Caco-2 (cell line): ENCODE data around the gene TAF3. TPM values are rescaled to one million over a fixed set of nuclear protein-coding genes. Genes with fewer than 3 reads are reported as not detected.

Source experiments
- BruUV-seq: library from RNA; stranded (reverse); fragments of 400-500 nt; replicated peaks from 2 replicates; lab custom pipeline; 2021; lab: Mats Ljungman, UMichigan
- CTCF ChIA-PET: fragments of 300-600 bp; sonication (Branson Sonifier 250); formaldehyde crosslinking; loops from one replicate; lab custom pipeline; 2022; ENCODE audit warnings: antibody characterized with exemption; lab: Charles Lee
- POLR2A ChIA-PET: fragments of 300-600 bp; sonication (Branson Sonifier 250); formaldehyde crosslinking; loops from one replicate; lab custom pipeline; 2022; ENCODE audit warnings: antibody characterized with exemption; lab: Charles Lee
- DNase-seq, 2 experiments: peaks; one replicate each; pipeline versions ENCODE4 v3.0.0 to v3.0.0-alpha.2; 2020 to 2022
- H3K27me3 ChIP-seq: replicated peaks from 2 replicates; pipeline ENCODE4 v1.6.0; 2011; ENCODE audit warnings: low read length; ENCODE audit not compliant: control insufficient read depth, insufficient read depth
- H3K36me3 ChIP-seq: 2 replicates; pipeline ENCODE4 v1.5.1; 2011; ENCODE audit warnings: low read length; ENCODE audit not compliant: control insufficient read depth, insufficient read depth
- H3K4me1 ChIP-seq: fragments of 250-450 bp; sonication (Bioruptor Pico); 2 replicates; pipeline ENCODE4 v1.5.1; 2020; ENCODE audit warnings: mild to moderate bottlenecking
- H3K4me3 ChIP-seq: 2 replicates; pipeline ENCODE4 v1.5.1; 2011; ENCODE audit warnings: low read depth, mild to moderate bottlenecking, control low read depth, low read length
- H3K9me3 ChIP-seq: fragments of 250-450 bp; sonication (Bioruptor Pico); 2 replicates; pipeline ENCODE4 v1.5.1; 2020; ENCODE audit warnings: mild to moderate bottlenecking, moderate library complexity
- H3K27ac Mint-ChIP-seq: one replicate; pipeline ENCODE4 v1.8.0; 2022; ENCODE audit warnings: mixed read lengths; ENCODE audit not compliant: unreplicated experiment
- H3K27me3 Mint-ChIP-seq: one replicate; pipeline ENCODE4 v1.8.0; 2022; ENCODE audit warnings: mixed read lengths; ENCODE audit not compliant: insufficient read depth, unreplicated experiment
- H3K36me3 Mint-ChIP-seq: one replicate; pipeline ENCODE4 v1.8.0; 2022; ENCODE audit warnings: mild to moderate bottlenecking, mixed read lengths; ENCODE audit not compliant: insufficient read depth, unreplicated experiment
- H3K4me1 Mint-ChIP-seq: one replicate; pipeline ENCODE4 v1.8.0; 2022; ENCODE audit warnings: low read depth, mixed read lengths; ENCODE audit not compliant: unreplicated experiment
- H3K4me3 Mint-ChIP-seq: one replicate; pipeline ENCODE4 v1.8.0; 2022; ENCODE audit warnings: mild to moderate bottlenecking, moderate library complexity, mixed read lengths; ENCODE audit not compliant: unreplicated experiment
- H3K9me3 Mint-ChIP-seq: one replicate; pipeline ENCODE4 v1.8.0; 2022; ENCODE audit warnings: mixed read lengths; ENCODE audit not compliant: unreplicated experiment
- intact Hi-C: fragments of 100-400 bp; cut with micrococcal nuclease; formaldehyde crosslinking; loops from one replicate; pipeline ENCODE4 v1.10.0; 2022; ENCODE audit not compliant: unreplicated experiment
- total RNA-seq: library from RNA; stranded (reverse); gene quantifications from 2 replicates; pipeline ENCODE4 v1.2.3, GENCODE V29; 2022
- TF ChIP-seq, protein P1 (sequence below), 2 experiments: fragments of 200-600 bp in 1 of 2; IDR thresholded peaks; 1 replicate in 1 of 2; 2 replicates in 1 of 2; pipeline versions ENCODE4 v1.5.1 to v1.8.0; 2011 to 2022; ENCODE audit warnings: antibody characterized with exemption in 1 of 2, control low read depth in 1 of 2, inconsistent platforms in 1 of 2, low read depth in 1 of 2, low read length in 1 of 2, mild to moderate bottlenecking in 1 of 2, moderate library complexity in 1 of 2; ENCODE audit not compliant: insufficient read depth in 1 of 2, severe bottlenecking in 1 of 2, unreplicated experiment in 1 of 2

Gene TAF3
- total RNA-seq, 1 experiment from 2014 or later = 30.6 TPM

DNA sequence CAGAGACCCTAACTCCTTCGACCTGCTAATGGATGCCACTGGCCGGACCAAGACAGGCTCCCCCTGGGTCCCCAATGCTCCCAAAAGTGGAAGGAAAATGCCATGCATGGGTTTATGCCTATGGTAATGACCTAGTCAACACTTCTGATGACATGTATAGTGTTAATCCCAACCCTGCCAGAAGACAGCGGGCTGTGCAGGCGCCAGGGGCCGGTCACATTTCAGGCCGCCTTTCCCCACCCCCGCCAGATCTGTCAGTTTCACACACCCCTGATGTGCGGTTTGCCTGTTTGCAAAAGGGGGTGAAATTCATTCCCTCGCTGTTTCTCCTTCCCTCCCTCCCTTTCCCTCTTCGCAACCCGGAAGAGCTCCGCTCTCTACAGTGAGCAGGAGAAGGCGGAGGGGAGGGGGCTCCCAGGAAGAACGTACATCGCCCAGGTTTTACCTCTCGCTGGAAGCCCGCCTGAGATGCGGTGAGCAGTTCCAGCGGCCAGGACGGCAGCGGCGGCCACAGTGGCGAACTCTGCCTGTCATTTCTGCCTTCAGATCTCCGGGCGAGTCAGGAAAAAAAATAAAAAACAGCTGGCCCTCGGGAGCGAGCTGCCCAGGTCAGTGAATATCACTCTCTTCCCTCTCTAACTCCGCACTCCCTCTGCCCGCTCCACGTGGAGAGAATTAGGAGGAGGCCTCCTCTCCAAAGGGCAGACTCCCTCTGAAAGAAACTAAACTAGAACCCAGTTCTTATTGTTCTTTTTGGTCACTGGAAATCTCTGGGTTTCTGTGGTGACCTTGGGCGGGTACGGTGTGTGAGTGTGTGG is 226.8 kb downstream of the TAF3 start:
- no peaks in the 10 kb centered on the region for H3K27me3 ChIP-seq
- Mint-ChIP-seq H3K4me1 (peaks cover 28% of the 10 kb centered on the region), H3K4me3 (peak overlapping the region; percentile 76), H3K27me3 (no peaks in the 10 kb centered on the region), H3K36me3 (no peaks in the 10 kb centered on the region), H3K27ac (peak overlapping the region; percentile 65), H3K9me3 (no peaks in the 10 kb centered on the region)
- intact Hi-C loops = loop anchor here (1.0 to 5.0 kb wide), 3 partner anchors 8 to 518 kb away; no protein-coding TSS in a partner anchor
- peak overlapping the region; percentile 43 for H3K4me3 ChIP-seq
- CTCF ChIA-PET = interaction anchor here (1.0 to 1.1 kb wide), 2 partner anchors 8 to 520 kb away, joined by 3 to 4 read pairs; no protein-coding TSS in a partner anchor
- H3K4me1 ChIP-seq = peaks cover 24% of the 10 kb centered on the region
- DNase-seq = peak; percentile 71 to 74
- no peaks in the 10 kb centered on the region for H3K9me3 ChIP-seq
- TF ChIP-seq, protein P1, sequence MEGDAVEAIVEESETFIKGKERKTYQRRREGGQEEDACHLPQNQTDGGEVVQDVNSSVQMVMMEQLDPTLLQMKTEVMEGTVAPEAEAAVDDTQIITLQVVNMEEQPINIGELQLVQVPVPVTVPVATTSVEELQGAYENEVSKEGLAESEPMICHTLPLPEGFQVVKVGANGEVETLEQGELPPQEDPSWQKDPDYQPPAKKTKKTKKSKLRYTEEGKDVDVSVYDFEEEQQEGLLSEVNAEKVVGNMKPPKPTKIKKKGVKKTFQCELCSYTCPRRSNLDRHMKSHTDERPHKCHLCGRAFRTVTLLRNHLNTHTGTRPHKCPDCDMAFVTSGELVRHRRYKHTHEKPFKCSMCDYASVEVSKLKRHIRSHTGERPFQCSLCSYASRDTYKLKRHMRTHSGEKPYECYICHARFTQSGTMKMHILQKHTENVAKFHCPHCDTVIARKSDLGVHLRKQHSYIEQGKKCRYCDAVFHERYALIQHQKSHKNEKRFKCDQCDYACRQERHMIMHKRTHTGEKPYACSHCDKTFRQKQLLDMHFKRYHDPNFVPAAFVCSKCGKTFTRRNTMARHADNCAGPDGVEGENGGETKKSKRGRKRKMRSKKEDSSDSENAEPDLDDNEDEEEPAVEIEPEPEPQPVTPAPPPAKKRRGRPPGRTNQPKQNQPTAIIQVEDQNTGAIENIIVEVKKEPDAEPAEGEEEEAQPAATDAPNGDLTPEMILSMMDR (IDR thresholded peaks at IDR 0.05; ENCODE audit: insufficient read depth in 1 of 2, low read depth in 1 of 2, low read length in 1 of 2, severe bottlenecking in 1 of 2, unreplicated experiment in 1 of 2) = no peak
- POLR2A ChIA-PET = interaction anchor here (0.8 to 1.2 kb wide), 2 partner anchors 58 to 113 kb away, joined by 3 read pairs; no protein-coding TSS in a partner anchor
- BruUV-seq = no TSS peak
- H3K36me3 ChIP-seq = no peaks in the 10 kb centered on the region

- intact Hi-C loops = loop anchor here (1.0 to 5.0 kb wide), 3 partner anchors 9 to 519 kb away; no protein-coding TSS in a partner anchor
- no peaks in the 10 kb centered on the region for H3K27me3 Mint-ChIP-seq
- no peaks in the 10 kb centered on the region for H3K9me3 Mint-ChIP-seq
- H3K27ac Mint-ChIP-seq = peak overlapping the region; percentile 65
- no peaks in the 10 kb centered on the region for H3K36me3 ChIP-seq
- peaks cover 6% of the 10 kb centered on the region for H3K36me3 Mint-ChIP-seq
- TF ChIP-seq, protein P1 (IDR thresholded peaks at IDR 0.05; ENCODE audit: insufficient read depth in 1 of 2, low read depth in 1 of 2, low read length in 1 of 2, severe bottlenecking in 1 of 2, unreplicated experiment in 1 of 2) = no peak
- ChIA-PET CTCF (interaction anchor here (1.0 to 1.1 kb wide), 2 partner anchors 9 to 520 kb away, joined by 3 to 4 read pairs; no protein-coding TSS in a partner anchor), POLR2A (interaction anchor here (0.6 to 1.2 kb wide), 3 partner anchors 57 to 114 kb away, joined by 3 to 5 read pairs (median 3); no protein-coding TSS in a partner anchor)
- no peaks in the 10 kb centered on the region for H3K9me3 ChIP-seq
- BruUV-seq = TSS peak; percentile 58
- H3K4me3 Mint-ChIP-seq = peak overlapping the region; percentile 76
- H3K4me1 Mint-ChIP-seq = peaks cover 28% of the 10 kb centered on the region
- H3K4me1 ChIP-seq = peaks cover 24% of the 10 kb centered on the region
- peak overlapping the region; percentile 43 for H3K4me3 ChIP-seq
- no peaks in the 10 kb centered on the region for H3K27me3 ChIP-seq
- no peak for DNase-seq
Measured at GRCh38 chr10:8045726-8046494, 227.6 kb downstream of the TAF3 start.
